WTC11 (cell line): Measurements from ENCODE around the gene P3H3. TPM values are rescaled to one million over a fixed set of nuclear protein-coding genes. Genes with fewer than 3 reads are reported as not detected.
"Not testable (repeated sequence)": the region's sequence is repeated elsewhere in the genome, so short reads cannot be mapped to it uniquely, and the experiment has no call there.

ENCODE experiments used
- ATAC-seq: fragments of 200-7000 bp; cut with Tn5 transposase; 2 replicates; pipeline ENCODE4 v1.10.0; 2021; ENCODE audit warnings: mild to moderate bottlenecking, moderate library complexity
- CTCF ChIA-PET: fragments of 300-600 bp; sonication (Branson Sonifier 250); formaldehyde crosslinking; loops from one replicate; lab custom pipeline; 2021; ENCODE audit warnings: antibody characterized with exemption; lab: Charles Lee
- POLR2A ChIA-PET: fragments of 350-600 bp; sonication (Branson Sonifier 250); formaldehyde crosslinking; loops from one replicate; lab custom pipeline; 2021; ENCODE audit warnings: antibody characterized with exemption; lab: Charles Lee
- DNase-seq: peaks from one replicate; pipeline ENCODE4 v3.0.0; 2021; ENCODE audit warnings: low spot score
- H3K27ac Mint-ChIP-seq: 2 replicates; pipeline ENCODE4 v1.8.0; 2021; ENCODE audit warnings: mixed read lengths
- H3K27me3 Mint-ChIP-seq: 2 replicates; pipeline ENCODE4 v1.8.0; 2021; ENCODE audit warnings: low read depth, mild to moderate bottlenecking, moderate library complexity, mixed read lengths
- H3K36me3 Mint-ChIP-seq: 2 replicates; pipeline ENCODE4 v1.8.0; 2021; ENCODE audit warnings: mixed read lengths
- H3K4me1 Mint-ChIP-seq: 2 replicates; pipeline ENCODE4 v1.8.0; 2022; ENCODE audit warnings: mixed read lengths
- H3K4me3 Mint-ChIP-seq: 2 replicates; pipeline ENCODE4 v1.8.0; 2021; ENCODE audit warnings: mild to moderate bottlenecking, moderate library complexity, mixed read lengths
- H3K9me3 Mint-ChIP-seq: 2 replicates; pipeline ENCODE4 v1.8.0; 2021; ENCODE audit warnings: mixed read lengths
- AFF4 ChIP-seq: sonication (generic); formaldehyde crosslinking; IDR thresholded peaks from 2 replicates; pipeline ENCODE4 v1.8.1; 2023; ENCODE audit warnings: mild to moderate bottlenecking, missing genetic modification reagents, borderline replicate concordance
- ATF6 ChIP-seq: sonication (generic); formaldehyde crosslinking; IDR thresholded peaks from 2 replicates; pipeline ENCODE4 v1.8.1; 2023; ENCODE audit warnings: mild to moderate bottlenecking, missing genetic modification reagents
- FOXK1 ChIP-seq: sonication (generic); formaldehyde crosslinking; IDR thresholded peaks from 2 replicates; pipeline ENCODE4 v1.8.0; 2022; ENCODE audit warnings: mild to moderate bottlenecking, moderate library complexity, missing genetic modification reagents
- FOXP1 ChIP-seq: sonication (generic); formaldehyde crosslinking; IDR thresholded peaks from 2 replicates; pipeline ENCODE4 v1.8.0; 2022; ENCODE audit warnings: missing genetic modification reagents, mild to moderate bottlenecking, moderate library complexity, borderline replicate concordance
- NR1H2 ChIP-seq: sonication (generic); formaldehyde crosslinking; IDR thresholded peaks from 2 replicates; pipeline ENCODE4 v1.9.0; 2021; ENCODE audit warnings: mild to moderate bottlenecking, moderate library complexity, missing genetic modification reagents
- ZNF121 ChIP-seq: sonication (generic); formaldehyde crosslinking; IDR thresholded peaks from 2 replicates; pipeline ENCODE4 v1.8.0; 2023; ENCODE audit warnings: missing genetic modification reagents
- ZNF512 ChIP-seq: sonication (generic); formaldehyde crosslinking; IDR thresholded peaks from 2 replicates; pipeline ENCODE4 v1.8.1; 2022; ENCODE audit warnings: missing genetic modification reagents, borderline replicate concordance
- total RNA-seq: library from RNA; stranded (reverse); gene quantifications from 3 replicates; pipeline ENCODE4 v1.2.3, GENCODE V29; 2021

Gene P3H3
- total RNA-seq, 1 experiment from 2014 or later = 50.7 TPM

- TF ChIP-seq NR1H2 (CRISPR knock-in tag) (no peak), FOXP1 (CRISPR knock-in tag) (no peak)
- DNase-seq (no peak), ATAC-seq (peak; percentile 33; the same call in 1 of the 2 replicates)
- ChIA-PET CTCF (interaction anchor here (1.7 to 2.0 kb wide), 2 partner anchors 12 to 15 kb away, joined by 8 to 11 read pairs; no protein-coding TSS in a partner anchor), POLR2A (interaction anchor here (1.2 kb wide), 1 partner anchor 10 kb away, joined by 3 read pairs; no protein-coding TSS in a partner anchor)
- Mint-ChIP-seq H3K27me3 (no peaks in the 10 kb centered on the region), H3K4me3 (no peak overlapping the region), H3K27ac (peak overlapping the region; percentile 25), H3K4me1 (peaks cover 39% of the 10 kb centered on the region), H3K36me3 (peaks cover 7% of the 10 kb centered on the region; the same call in 1 of the 2 replicates), H3K9me3 (no peaks in the 10 kb centered on the region)
These were observed 56.3 kb downstream of the P3H3 start for GRCh38 chr12:6884539-6884938.

- CTCF ChIA-PET = interaction anchor here (1.1 to 2.2 kb wide), 3 partner anchors 14 to 17 kb away, joined by 3 to 15 read pairs (median 11); partner anchors contain the start of gene SPSB2
- peak overlapping the region; percentile 98 for H3K27ac Mint-ChIP-seq
- POLR2A ChIA-PET = not testable (repeated sequence)
These were observed 58.2 kb downstream of the P3H3 start for GRCh38 chr12:6886206-6886999.

GRCh38 chr12:6887460-6887859 lies 59.3 kb downstream of the P3H3 start:
- Mint-ChIP-seq H3K4me3 (no peak overlapping the region), H3K4me1 (peaks cover 48% of the 10 kb centered on the region), H3K27ac (peak overlapping the region; percentile 68; the same call in 1 of the 2 replicates)

More at GRCh38 chr12:6886206-6886999, 58.2 kb downstream of the P3H3 start:
- not testable (repeated sequence) for ATAC-seq, H3K27me3 Mint-ChIP-seq, DNase-seq, H3K36me3 Mint-ChIP-seq, H3K9me3 Mint-ChIP-seq
- Mint-ChIP-seq H3K4me3 (peak overlapping the region; percentile 48; the same call in 1 of the 2 replicates), H3K4me1 (peaks cover 46% of the 10 kb centered on the region)

More at GRCh38 chr12:6887460-6887859, 59.3 kb downstream of the P3H3 start:
- no peaks in the 10 kb centered on the region for H3K9me3 Mint-ChIP-seq
- TF ChIP-seq FOXK1 (no peak), ZNF512 (CRISPR knock-in tag) (no peak), ZNF121 (CRISPR knock-in tag) (no peak), AFF4 (no peak), ATF6 (no peak)
- peaks cover 7% of the 10 kb centered on the region; the same call in 1 of the 2 replicates for H3K36me3 Mint-ChIP-seq
- POLR2A ChIA-PET = interaction anchor here (0.8 kb wide), 1 partner anchor 14 kb away, joined by 3 read pairs; the partner anchor contains the start of gene SPSB2
- H3K27me3 Mint-ChIP-seq = no peaks in the 10 kb centered on the region
- ATAC-seq (no peak), DNase-seq (no peak)
- CTCF ChIA-PET = interaction anchor here (1.1 to 2.2 kb wide), 2 partner anchors 15 to 18 kb away, joined by 3 to 15 read pairs; partner anchors contain the start of gene SPSB2
